Measurements from ENCODE around the gene SMAD6.

GRCh38 chr15:66670175-66670574 lies 31.9 kb upstream of the SMAD6 start:
- TF ChIP-seq, protein P1, sequence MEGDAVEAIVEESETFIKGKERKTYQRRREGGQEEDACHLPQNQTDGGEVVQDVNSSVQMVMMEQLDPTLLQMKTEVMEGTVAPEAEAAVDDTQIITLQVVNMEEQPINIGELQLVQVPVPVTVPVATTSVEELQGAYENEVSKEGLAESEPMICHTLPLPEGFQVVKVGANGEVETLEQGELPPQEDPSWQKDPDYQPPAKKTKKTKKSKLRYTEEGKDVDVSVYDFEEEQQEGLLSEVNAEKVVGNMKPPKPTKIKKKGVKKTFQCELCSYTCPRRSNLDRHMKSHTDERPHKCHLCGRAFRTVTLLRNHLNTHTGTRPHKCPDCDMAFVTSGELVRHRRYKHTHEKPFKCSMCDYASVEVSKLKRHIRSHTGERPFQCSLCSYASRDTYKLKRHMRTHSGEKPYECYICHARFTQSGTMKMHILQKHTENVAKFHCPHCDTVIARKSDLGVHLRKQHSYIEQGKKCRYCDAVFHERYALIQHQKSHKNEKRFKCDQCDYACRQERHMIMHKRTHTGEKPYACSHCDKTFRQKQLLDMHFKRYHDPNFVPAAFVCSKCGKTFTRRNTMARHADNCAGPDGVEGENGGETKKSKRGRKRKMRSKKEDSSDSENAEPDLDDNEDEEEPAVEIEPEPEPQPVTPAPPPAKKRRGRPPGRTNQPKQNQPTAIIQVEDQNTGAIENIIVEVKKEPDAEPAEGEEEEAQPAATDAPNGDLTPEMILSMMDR (IDR thresholded peaks at IDR 0.05): no peak
- TF ChIP-seq POLR2A (IDR thresholded peaks at IDR 0.05): no peak
